GM23248 (cell line): ENCODE measurements around the gene ATF3. TPM values are rescaled to one million over a fixed set of nuclear protein-coding genes. Genes with fewer than 3 reads are reported as not detected.

Experiments
- DNase-seq: peaks from one replicate; pipeline ENCODE4 v3.0.0-alpha.2; 2015
- H2AFZ ChIP-seq: fragments of 200-600 bp; sonication (generic); 2 replicates; pipeline ENCODE4 v1.6.1; 2016; ENCODE audit warnings: antibody characterized with exemption
- H3F3A ChIP-seq: fragments of 200-600 bp; sonication (generic); 2 replicates; pipeline ENCODE4 v1.6.1; 2016; ENCODE audit warnings: mild to moderate bottlenecking, antibody characterized with exemption, mixed run types; ENCODE audit not compliant: insufficient read depth
- H3K27ac ChIP-seq: fragments of 200-600 bp; sonication (generic); 2 replicates; pipeline ENCODE4 v1.5.1; 2016; ENCODE audit warnings: mild to moderate bottlenecking
- H3K27me3 ChIP-seq: fragments of 200-600 bp; sonication (generic); replicated peaks from 2 replicates; pipeline ENCODE4 v1.6.1; 2016; ENCODE audit warnings: mild to moderate bottlenecking; ENCODE audit not compliant: insufficient read depth
- H3K36me3 ChIP-seq: fragments of 200-600 bp; sonication (generic); 2 replicates; pipeline ENCODE4 v1.6.1; 2016; ENCODE audit warnings: low read depth, mild to moderate bottlenecking
- H3K4me1 ChIP-seq: fragments of 200-600 bp; sonication (generic); 2 replicates; pipeline ENCODE4 v1.6.1; 2016; ENCODE audit warnings: mild to moderate bottlenecking; ENCODE audit not compliant: insufficient read depth
- H3K4me2 ChIP-seq: fragments of 200-600 bp; sonication (generic); one replicate; pipeline ENCODE4 v1.6.1; 2016; ENCODE audit warnings: mild to moderate bottlenecking; ENCODE audit not compliant: unreplicated experiment
- H3K4me3 ChIP-seq: fragments of 200-600 bp; sonication (generic); 2 replicates; pipeline ENCODE4 v1.5.1; 2016; ENCODE audit warnings: mild to moderate bottlenecking
- H3K79me2 ChIP-seq: fragments of 200-600 bp; sonication (generic); 2 replicates; pipeline ENCODE4 v1.6.1; 2016; ENCODE audit warnings: mild to moderate bottlenecking; ENCODE audit not compliant: insufficient read depth
- H3K9ac ChIP-seq: fragments of 200-600 bp; sonication (generic); 2 replicates; pipeline ENCODE4 v1.6.1; 2016; ENCODE audit warnings: mild to moderate bottlenecking
- H3K9me2 ChIP-seq: fragments of 200-600 bp; sonication (generic); 2 replicates; pipeline ENCODE4 v1.6.1; 2016; ENCODE audit warnings: mixed run types, mild to moderate bottlenecking, moderate library complexity; ENCODE audit not compliant: insufficient read depth
- H3K9me3 ChIP-seq: fragments of 200-600 bp; sonication (generic); one replicate; pipeline ENCODE4 v1.6.1; 2017; ENCODE audit warnings: low read depth
- H4K20me1 ChIP-seq: fragments of 200-600 bp; sonication (generic); 2 replicates; pipeline ENCODE4 v1.6.0; 2016; ENCODE audit not compliant: insufficient read depth
- EZH2 ChIP-seq: fragments of 200-600 bp; sonication (generic); IDR thresholded peaks from 2 replicates; pipeline ENCODE4 v1.6.1; 2018; ENCODE audit warnings: antibody characterized with exemption, mild to moderate bottlenecking; ENCODE audit not compliant: insufficient read depth, poor library complexity, severe bottlenecking
- EZH2phosphoT487 ChIP-seq: fragments of 200-600 bp; sonication (generic); IDR thresholded peaks from 2 replicates; pipeline ENCODE4 v1.6.1; 2018; ENCODE audit warnings: antibody characterized with exemption, moderate library complexity, mild to moderate bottlenecking, low read depth; ENCODE audit not compliant: insufficient read depth
- WGBS, 2 experiments: methylation state at CpG; one replicate each; pipeline ENCODE4 v1.1.6; 2015 to 2017; ENCODE audit warnings: low lambda C conversion rate in 2 of 2, low coverage in 1 of 2; ENCODE audit errors: missing lambda C conversion rate in 2 of 2; 5-methylcytosine and 5-hydroxymethylcytosine counted together
- in situ Hi-C: fragments of 300-500 bp; cut with MboI; formaldehyde crosslinking; loops from 2 replicates; pipeline ENCODE4 v1.15.0; 2020
- polyA plus RNA-seq: library from polyadenylated mRNA; unstranded; fragments of >200 nt; fragmentation: Nextera tagmentation; extraction: Ambion mirVana; gene quantifications from 2 replicates; pipeline ENCODE4 v1.2.1, GENCODE V29; 2016
- total RNA-seq: library from RNA; depleted of rRNA; stranded (reverse); fragments of >200 nt; shearing (Covaris generic); gene quantifications from 2 replicates; pipeline ENCODE4 v1.2.3, GENCODE V29; 2014

ATF3 gene
- total and polyA plus RNA-seq, 2 experiments from 2014 or later, result 0.86 to 1.7 TPM

DNA sequence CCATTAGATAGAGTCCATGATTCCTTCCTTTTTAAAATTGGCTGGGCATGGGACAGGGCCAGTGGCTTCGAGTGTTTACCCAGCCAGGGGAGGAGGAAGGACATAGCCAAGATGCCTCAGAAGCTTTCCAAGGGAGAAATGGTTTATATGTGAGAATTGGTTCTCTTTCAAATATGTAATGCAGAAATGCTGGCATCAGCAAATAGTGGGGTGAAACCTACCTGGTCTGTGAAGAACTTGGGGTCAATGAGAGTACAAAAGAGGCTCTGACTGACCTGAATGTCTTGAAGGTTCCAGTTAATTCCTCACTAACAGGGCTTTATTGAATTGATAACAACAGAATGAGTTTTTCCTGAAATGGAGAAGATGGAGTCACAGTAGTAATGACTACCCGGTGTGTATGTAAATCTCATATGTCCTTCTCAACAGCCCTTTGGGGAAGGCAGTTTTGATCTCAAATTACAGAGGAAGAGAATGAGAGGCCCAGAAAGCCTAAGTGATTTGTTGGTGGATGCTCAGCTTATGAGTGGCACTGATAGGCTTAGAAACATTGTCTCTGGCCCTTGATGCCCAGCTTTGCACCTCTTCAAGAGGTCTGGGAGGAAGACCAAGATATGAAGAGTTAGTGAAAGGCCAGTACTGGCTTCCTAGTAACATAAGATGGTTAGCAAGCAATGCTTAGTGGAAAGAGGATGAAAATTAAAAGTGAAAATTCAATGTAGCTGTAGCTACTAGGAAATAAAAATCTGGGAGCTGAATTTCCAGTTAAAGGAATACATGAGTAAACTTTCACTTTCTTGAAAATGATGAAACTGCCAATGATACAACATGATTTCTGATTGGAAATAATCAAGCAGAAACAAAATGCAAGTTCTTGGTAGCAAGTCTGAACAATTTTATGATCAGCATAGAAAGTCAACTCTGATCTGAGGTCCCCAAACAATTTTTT is 2.7 kb downstream of the ATF3 start:
- in situ Hi-C loops, result no loop called here
- H3K4me2 ChIP-seq, result no peak overlapping the region
- H3K9ac ChIP-seq, result no peak overlapping the region
- peaks cover 23% of the 10 kb centered on the region for H3K4me1 ChIP-seq
- DNase-seq, result no peak
- 0 out of 2 replicates have a peak, but pooled peaks cover 6% of the 10 kb centered on the region for H3K79me2 ChIP-seq
- H3K27ac ChIP-seq, result no peak overlapping the region
- H3K27me3 ChIP-seq, result peaks cover 18% of the 10 kb centered on the region
- no peaks in the 10 kb centered on the region for H3K36me3 ChIP-seq
- no peaks in the 10 kb centered on the region for H3K9me3 ChIP-seq
- no peak overlapping the region for H3K4me3 ChIP-seq
- no peaks in the 10 kb centered on the region for H4K20me1 ChIP-seq
- no peak overlapping the region for H2AFZ ChIP-seq
- H3F3A ChIP-seq, result peaks cover 23% of the 10 kb centered on the region
- TF ChIP-seq EZH2phosphoT487 (no peak), EZH2 (no peak)
- WGBS, 2 experiments, result 97 to 100% methylated on average over 2 of the region's 2 CpGs
- no peaks in the 10 kb centered on the region for H3K9me2 ChIP-seq

DNA sequence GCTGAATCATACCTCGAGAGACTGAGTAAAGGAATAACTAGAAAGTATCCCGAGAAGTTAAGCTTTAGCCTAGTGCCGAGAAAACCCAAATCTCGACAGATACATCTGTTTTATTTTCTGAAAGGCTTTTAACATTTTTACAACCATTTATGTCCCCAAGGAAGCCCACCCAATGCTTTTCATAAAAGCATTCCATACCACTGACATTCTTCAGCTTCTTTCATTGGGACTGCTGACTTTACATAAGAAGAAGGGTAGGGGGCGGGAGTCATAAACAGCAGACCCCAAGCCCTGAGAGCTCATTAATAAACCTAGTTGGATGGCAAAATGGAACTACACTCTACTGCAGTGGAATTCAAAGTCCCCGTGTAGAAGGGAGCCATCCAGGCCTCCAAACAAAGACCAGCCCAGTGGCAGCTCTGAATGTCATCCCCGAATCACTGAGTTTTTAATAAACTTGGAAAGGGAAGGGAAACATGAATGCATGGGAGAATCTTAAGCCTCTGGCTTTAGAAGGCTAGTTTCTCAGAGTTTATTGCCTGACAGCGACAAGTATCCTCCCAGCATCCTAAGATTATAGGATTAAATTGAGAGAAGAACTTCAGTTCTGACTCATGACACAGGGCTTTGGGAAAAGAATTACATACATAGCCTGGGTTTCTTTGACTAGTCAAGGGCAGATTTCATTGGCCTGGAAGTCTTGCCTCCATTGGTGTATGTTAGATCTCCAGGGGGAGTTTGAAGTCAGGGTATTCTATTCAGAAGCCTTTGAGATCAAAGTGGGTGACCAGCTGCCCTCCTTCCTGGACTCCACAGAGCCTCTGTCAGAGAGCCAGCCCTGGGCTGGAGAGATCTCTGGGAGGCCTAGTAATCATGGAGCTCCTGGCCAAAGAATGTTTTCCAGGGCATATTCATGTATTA is 3.7 kb downstream of the ATF3 start:
- Histone ChIP-seq H3K9me3 (no peaks in the 10 kb centered on the region), H2AFZ (no peak overlapping the region), H3K9me2 (no peaks in the 10 kb centered on the region), H3K79me2 (0 out of 2 replicates have a peak, but pooled peaks cover 6% of the 10 kb centered on the region), H3K4me1 (peaks cover 23% of the 10 kb centered on the region), H4K20me1 (no peaks in the 10 kb centered on the region), H3K4me3 (no peak overlapping the region), H3K27ac (no peak overlapping the region), H3K36me3 (no peaks in the 10 kb centered on the region), H3K4me2 (peak overlapping the region; percentile 5), H3K9ac (no peak overlapping the region), H3K27me3 (peaks cover 7% of the 10 kb centered on the region), H3F3A (peaks cover 18% of the 10 kb centered on the region)
- DNase-seq, result peak; percentile 55
- in situ Hi-C loops, result no loop called here
- TF ChIP-seq EZH2phosphoT487 (no peak), EZH2 (no peak)
- 84 to 86% methylated on average over 8 of the region's 8 CpGs for WGBS, 2 experiments

DNA sequence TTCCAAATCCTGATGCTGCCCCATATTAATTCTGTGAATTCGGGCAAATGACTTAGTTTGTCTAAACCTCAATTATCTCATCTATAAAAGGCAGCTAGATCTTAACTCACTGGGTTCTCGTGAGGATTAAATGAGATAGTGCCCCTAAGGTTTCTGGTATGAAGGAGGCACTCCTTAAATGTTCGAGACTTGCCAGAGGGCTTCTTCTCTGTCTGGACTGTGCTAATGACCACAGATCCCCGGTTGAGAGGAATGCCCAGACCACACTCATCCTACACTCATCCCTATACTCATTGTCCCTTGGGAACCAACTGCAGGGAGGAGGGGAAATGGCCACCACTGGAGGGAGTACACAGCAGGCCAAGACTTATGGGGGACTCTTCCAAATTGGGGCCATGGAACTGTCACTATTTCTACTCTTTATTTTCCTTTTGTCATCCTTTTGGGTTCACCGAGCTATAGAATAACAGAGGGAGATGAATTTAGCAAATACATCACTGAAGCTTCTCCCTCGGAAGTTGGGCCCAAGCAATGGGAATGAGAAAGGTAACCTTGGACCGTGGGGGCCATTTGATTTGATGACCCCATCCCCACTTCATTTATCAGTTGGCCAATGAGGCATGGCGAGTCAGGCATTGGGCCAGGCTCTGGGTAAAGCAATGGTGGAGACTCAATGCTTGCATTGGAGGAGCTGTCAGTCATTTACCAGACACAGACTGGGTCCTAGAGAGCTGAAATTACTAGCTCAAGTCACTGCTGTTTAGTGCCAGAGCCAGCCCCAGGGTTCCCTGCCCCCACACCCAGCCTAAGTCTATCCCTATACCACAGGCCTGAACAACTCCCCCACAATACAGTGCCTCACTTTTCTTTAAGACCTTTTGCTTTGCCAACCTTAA is 5.1 kb downstream of the ATF3 start:
- H2AFZ ChIP-seq, result no peak overlapping the region
- peak overlapping the region; percentile 18; the same call in 1 of the 2 replicates for H3K27ac ChIP-seq
- H3K36me3 ChIP-seq, result no peaks in the 10 kb centered on the region
- H3K27me3 ChIP-seq, result no peaks in the 10 kb centered on the region; the same call in 1 of the 2 replicates
- no peak overlapping the region for H3K4me3 ChIP-seq
- TF ChIP-seq EZH2, result no peak
- TF ChIP-seq EZH2phosphoT487, result no peak
- no peaks in the 10 kb centered on the region for H3K9me3 ChIP-seq
- in situ Hi-C loops, result no loop called here
- no peak overlapping the region for H3K9ac ChIP-seq
- H3K4me1 ChIP-seq, result peaks cover 17% of the 10 kb centered on the region
- no peaks in the 10 kb centered on the region for H4K20me1 ChIP-seq
- DNase-seq, result peak; percentile 95
- peak overlapping the region; percentile 5 for H3K4me2 ChIP-seq
- H3F3A ChIP-seq, result peaks cover 18% of the 10 kb centered on the region
- 0 out of 2 replicates have a peak, but pooled peaks cover 6% of the 10 kb centered on the region for H3K79me2 ChIP-seq
- no peaks in the 10 kb centered on the region for H3K9me2 ChIP-seq
- 59 to 64% methylated on average over 8 of the region's 8 CpGs for WGBS, 2 experiments
